WTC11 (cell line): ENCODE data around the gene LIN9. TPM values are rescaled to one million over a fixed set of nuclear protein-coding genes. Genes with fewer than 3 reads are reported as not detected.
A peak's percentile ranks its signal among the peaks of the same experiment; 100 is the strongest.

Experiments
- ATAC-seq: fragments of 200-7000 bp; cut with Tn5 transposase; 2 replicates; pipeline ENCODE4 v1.10.0; 2021; ENCODE audit warnings: mild to moderate bottlenecking, moderate library complexity
- CTCF ChIA-PET: fragments of 300-600 bp; sonication (Branson Sonifier 250); formaldehyde crosslinking; loops from one replicate; lab custom pipeline; 2021; ENCODE audit warnings: antibody characterized with exemption; lab: Charles Lee
- POLR2A ChIA-PET: fragments of 350-600 bp; sonication (Branson Sonifier 250); formaldehyde crosslinking; loops from one replicate; lab custom pipeline; 2021; ENCODE audit warnings: antibody characterized with exemption; lab: Charles Lee
- DNase-seq: peaks from one replicate; pipeline ENCODE4 v3.0.0; 2021; ENCODE audit warnings: low spot score
- H3K27ac Mint-ChIP-seq: 2 replicates; pipeline ENCODE4 v1.8.0; 2021; ENCODE audit warnings: mixed read lengths
- H3K27me3 Mint-ChIP-seq: 2 replicates; pipeline ENCODE4 v1.8.0; 2021; ENCODE audit warnings: low read depth, mild to moderate bottlenecking, moderate library complexity, mixed read lengths
- H3K36me3 Mint-ChIP-seq: 2 replicates; pipeline ENCODE4 v1.8.0; 2021; ENCODE audit warnings: mixed read lengths
- H3K4me1 Mint-ChIP-seq: 2 replicates; pipeline ENCODE4 v1.8.0; 2022; ENCODE audit warnings: mixed read lengths
- H3K4me3 Mint-ChIP-seq: 2 replicates; pipeline ENCODE4 v1.8.0; 2021; ENCODE audit warnings: mild to moderate bottlenecking, moderate library complexity, mixed read lengths
- H3K9me3 Mint-ChIP-seq: 2 replicates; pipeline ENCODE4 v1.8.0; 2021; ENCODE audit warnings: mixed read lengths
- CBFB ChIP-seq: sonication (generic); formaldehyde crosslinking; IDR thresholded peaks from 2 replicates; pipeline ENCODE4 v1.8.1; 2022; ENCODE audit warnings: mild to moderate bottlenecking, low read depth, missing genetic modification reagents
- CREB1 ChIP-seq: sonication (generic); formaldehyde crosslinking; IDR thresholded peaks from 2 replicates; pipeline ENCODE4 v1.8.0; 2023; ENCODE audit warnings: mild to moderate bottlenecking, missing genetic modification reagents
- E2F1 ChIP-seq: sonication (generic); formaldehyde crosslinking; IDR thresholded peaks from 2 replicates; pipeline ENCODE4 v1.8.0; 2022; ENCODE audit warnings: mild to moderate bottlenecking, missing genetic modification reagents
- ESRRA ChIP-seq: sonication (generic); formaldehyde crosslinking; IDR thresholded peaks from 2 replicates; pipeline ENCODE4 v1.8.1; 2022; ENCODE audit warnings: mild to moderate bottlenecking, missing genetic modification reagents, borderline replicate concordance
- ETV6 ChIP-seq: sonication (generic); formaldehyde crosslinking; IDR thresholded peaks from 2 replicates; pipeline ENCODE4 v1.8.1; 2022; ENCODE audit warnings: mild to moderate bottlenecking, missing genetic modification reagents
- FOXP1 ChIP-seq: sonication (generic); formaldehyde crosslinking; IDR thresholded peaks from 2 replicates; pipeline ENCODE4 v1.8.0; 2022; ENCODE audit warnings: missing genetic modification reagents, mild to moderate bottlenecking, moderate library complexity, borderline replicate concordance
- GABPB1 ChIP-seq: sonication (generic); formaldehyde crosslinking; IDR thresholded peaks from 2 replicates; pipeline ENCODE4 v1.8.1; 2023; ENCODE audit warnings: mild to moderate bottlenecking, missing genetic modification reagents
- HMGA2 ChIP-seq: fragments of 250-450 bp; sonication (Bioruptor Pico); IDR thresholded peaks from 2 replicates; pipeline ENCODE4 v1.4.0; 2021; ENCODE audit warnings: mild to moderate bottlenecking, moderate library complexity
- IRF2 ChIP-seq: sonication (generic); formaldehyde crosslinking; IDR thresholded peaks from 2 replicates; pipeline ENCODE4 v1.8.0; 2022; ENCODE audit warnings: low read depth, missing genetic modification reagents, borderline replicate concordance
- KAT7 ChIP-seq: sonication (generic); formaldehyde crosslinking; IDR thresholded peaks from 2 replicates; pipeline ENCODE4 v1.8.1; 2023; ENCODE audit warnings: missing genetic modification reagents, mild to moderate bottlenecking, borderline replicate concordance
- MAX ChIP-seq: sonication (generic); formaldehyde crosslinking; IDR thresholded peaks from 2 replicates; pipeline ENCODE4 v1.8.0; 2022; ENCODE audit warnings: mild to moderate bottlenecking, missing genetic modification reagents
- NFATC4 ChIP-seq: fragments of 250-450 bp; sonication (Bioruptor Pico); IDR thresholded peaks from 2 replicates; pipeline ENCODE4 v1.9.0; 2021; ENCODE audit warnings: mild to moderate bottlenecking
- NFE2L1 ChIP-seq: sonication (generic); formaldehyde crosslinking; IDR thresholded peaks from 2 replicates; pipeline ENCODE4 v1.8.1; 2023; ENCODE audit warnings: missing genetic modification reagents
- NR2C2 ChIP-seq: sonication (generic); formaldehyde crosslinking; IDR thresholded peaks from 2 replicates; pipeline ENCODE4 v1.8.0; 2022; ENCODE audit warnings: mild to moderate bottlenecking, missing genetic modification reagents
- NR3C1 ChIP-seq: sonication (generic); formaldehyde crosslinking; conservative IDR thresholded peaks from 2 replicates; pipeline ENCODE4 v1.8.1; 2023; ENCODE audit warnings: low read depth, mild to moderate bottlenecking, missing genetic modification reagents
- OVOL2 ChIP-seq: fragments of 250-450 bp; sonication (Bioruptor Pico); IDR thresholded peaks from 2 replicates; pipeline ENCODE4 v1.9.0; 2021; ENCODE audit warnings: mild to moderate bottlenecking, borderline replicate concordance
- SP1 ChIP-seq: sonication (generic); formaldehyde crosslinking; conservative IDR thresholded peaks from 2 replicates; pipeline ENCODE4 v1.8.1; 2022; ENCODE audit warnings: missing genetic modification reagents
- TEAD1 ChIP-seq: sonication (generic); formaldehyde crosslinking; IDR thresholded peaks from 2 replicates; pipeline ENCODE4 v1.8.0; 2022; ENCODE audit warnings: mild to moderate bottlenecking, missing genetic modification reagents
- USF1 ChIP-seq: sonication (generic); formaldehyde crosslinking; IDR thresholded peaks from 2 replicates; pipeline ENCODE4 v1.8.0; 2022; ENCODE audit warnings: mild to moderate bottlenecking, missing genetic modification reagents
- ZNF121 ChIP-seq: sonication (generic); formaldehyde crosslinking; IDR thresholded peaks from 2 replicates; pipeline ENCODE4 v1.8.0; 2023; ENCODE audit warnings: missing genetic modification reagents
- ZNF138 ChIP-seq: sonication (generic); formaldehyde crosslinking; conservative IDR thresholded peaks from 2 replicates; pipeline ENCODE4 v1.8.1; 2022; ENCODE audit warnings: mild to moderate bottlenecking, moderate library complexity, missing genetic modification reagents
- total RNA-seq: library from RNA; stranded (reverse); gene quantifications from 3 replicates; pipeline ENCODE4 v1.2.3, GENCODE V29; 2021
- TF ChIP-seq, protein P1 (sequence below): sonication (generic); formaldehyde crosslinking; IDR thresholded peaks from 2 replicates; pipeline ENCODE4 v1.8.0; 2023; ENCODE audit warnings: missing genetic modification reagents
- TF ChIP-seq, protein P2 (sequence below): sonication (generic); formaldehyde crosslinking; IDR thresholded peaks from 2 replicates; pipeline ENCODE4 v1.8.1; 2023; ENCODE audit warnings: mild to moderate bottlenecking, missing genetic modification reagents, moderate library complexity
- TF ChIP-seq, protein P3 (sequence below): fragments of 250-450 bp; sonication (Bioruptor Pico); IDR thresholded peaks from 2 replicates; pipeline ENCODE4 v2.1.2; 2022; ENCODE audit warnings: mild to moderate bottlenecking, moderate library complexity
- TF ChIP-seq, protein P4 (sequence below): sonication (generic); formaldehyde crosslinking; IDR thresholded peaks from 2 replicates; pipeline ENCODE4 v1.8.0; 2022; ENCODE audit warnings: mild to moderate bottlenecking, missing genetic modification reagents

LIN9 gene
- total RNA-seq, 1 experiment from 2014 or later: 15.7 TPM

DNA sequence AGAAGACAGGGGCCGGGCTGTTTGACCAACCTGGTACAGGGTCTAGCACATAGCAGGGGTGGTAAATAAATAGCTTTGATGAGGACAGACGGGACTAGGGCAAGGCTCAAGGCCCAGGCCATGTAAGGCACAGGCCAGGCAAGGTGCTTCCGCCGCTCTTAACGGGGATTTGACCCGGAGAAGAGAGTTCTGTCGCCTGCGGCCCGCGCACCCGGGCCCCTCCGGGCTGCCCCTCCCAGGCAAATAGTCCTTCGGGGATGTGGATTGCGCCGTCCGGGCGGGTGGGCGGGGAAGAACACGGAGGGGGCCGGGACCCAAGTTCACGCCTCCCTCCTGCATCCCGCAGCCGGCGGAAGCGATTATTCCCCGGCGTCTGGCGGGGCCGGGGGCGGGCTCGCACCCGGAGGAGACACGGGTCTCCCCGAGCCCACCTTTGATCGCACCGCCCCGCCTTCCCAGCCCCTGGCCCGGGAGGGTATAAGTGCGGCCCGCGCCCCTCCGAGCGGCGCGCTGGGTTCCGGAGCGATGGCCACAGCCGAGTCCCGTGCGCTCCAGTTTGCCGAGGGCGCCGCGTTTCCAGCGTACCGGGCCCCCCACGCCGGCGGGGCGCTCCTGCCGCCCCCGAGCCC lies 85.7 kb downstream of the LIN9 start, which contains the start of gene MIXL1:
Gene MIXL1, plus strand, starts transcription at position 508 of the 629 bp plus-strand sequence. Its CDS starts 18 bp downstream, at position 526.
- H3K36me3 Mint-ChIP-seq: no peaks in the 10 kb centered on the region
- no peaks in the 10 kb centered on the region for H3K9me3 Mint-ChIP-seq
- CTCF ChIA-PET: interaction anchor here (1.3 to 4.1 kb wide), 5 partner anchors 9 to 182 kb away, joined by 3 to 25 read pairs (median 19); no protein-coding TSS in a partner anchor
- DNase-seq: peak; percentile 69
- H3K4me3 Mint-ChIP-seq: peak within 1 kb of the TSS; percentile 83
- peaks cover 29% of the 10 kb centered on the region for H3K4me1 Mint-ChIP-seq
- ATAC-seq: peak; percentile 57
- POLR2A ChIA-PET: interaction anchor here (1.0 to 1.6 kb wide), 2 partner anchors 110 to 161 kb away, joined by 3 read pairs; partner anchors contain the start of gene H3-3A
- H3K27ac Mint-ChIP-seq: no peak within 1 kb of the TSS
- H3K27me3 Mint-ChIP-seq: peaks cover 22% of the 10 kb centered on the region
- TF ChIP-seq KAT7 (CRISPR knock-in tag): no peak
- no peak for TF ChIP-seq NFE2L1 (CRISPR knock-in tag)
- peak; percentile 36; the same call in 1 of the 2 replicates for TF ChIP-seq GABPB1 (CRISPR knock-in tag)
- peak; percentile 10; the same call in 1 of the 2 replicates for TF ChIP-seq FOXP1 (CRISPR knock-in tag)
- TF ChIP-seq NR3C1 (CRISPR knock-in tag): peak; percentile 76; the same call in 1 of the 2 replicates
- TF ChIP-seq, protein P1, sequence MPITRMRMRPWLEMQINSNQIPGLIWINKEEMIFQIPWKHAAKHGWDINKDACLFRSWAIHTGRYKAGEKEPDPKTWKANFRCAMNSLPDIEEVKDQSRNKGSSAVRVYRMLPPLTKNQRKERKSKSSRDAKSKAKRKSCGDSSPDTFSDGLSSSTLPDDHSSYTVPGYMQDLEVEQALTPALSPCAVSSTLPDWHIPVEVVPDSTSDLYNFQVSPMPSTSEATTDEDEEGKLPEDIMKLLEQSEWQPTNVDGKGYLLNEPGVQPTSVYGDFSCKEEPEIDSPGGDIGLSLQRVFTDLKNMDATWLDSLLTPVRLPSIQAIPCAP: no peak
- TF ChIP-seq, protein P2, sequence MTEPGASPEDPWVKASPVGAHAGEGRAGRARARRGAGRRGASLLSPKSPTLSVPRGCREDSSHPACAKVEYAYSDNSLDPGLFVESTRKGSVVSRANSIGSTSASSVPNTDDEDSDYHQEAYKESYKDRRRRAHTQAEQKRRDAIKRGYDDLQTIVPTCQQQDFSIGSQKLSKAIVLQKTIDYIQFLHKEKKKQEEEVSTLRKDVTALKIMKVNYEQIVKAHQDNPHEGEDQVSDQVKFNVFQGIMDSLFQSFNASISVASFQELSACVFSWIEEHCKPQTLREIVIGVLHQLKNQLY (CRISPR knock-in tag): no peak
- TF ChIP-seq, protein P3, sequence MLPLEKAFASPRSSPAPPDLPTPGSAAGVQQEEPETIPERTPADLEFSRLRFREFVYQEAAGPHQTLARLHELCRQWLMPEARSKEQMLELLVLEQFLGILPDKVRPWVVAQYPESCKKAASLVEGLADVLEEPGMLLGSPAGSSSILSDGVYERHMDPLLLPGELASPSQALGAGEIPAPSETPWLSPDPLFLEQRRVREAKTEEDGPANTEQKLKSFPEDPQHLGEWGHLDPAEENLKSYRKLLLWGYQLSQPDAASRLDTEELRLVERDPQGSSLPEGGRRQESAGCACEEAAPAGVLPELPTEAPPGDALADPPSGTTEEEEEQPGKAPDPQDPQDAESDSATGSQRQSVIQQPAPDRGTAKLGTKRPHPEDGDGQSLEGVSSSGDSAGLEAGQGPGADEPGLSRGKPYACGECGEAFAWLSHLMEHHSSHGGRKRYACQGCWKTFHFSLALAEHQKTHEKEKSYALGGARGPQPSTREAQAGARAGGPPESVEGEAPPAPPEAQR (CRISPR knock-in tag): no peak
- no peak for TF ChIP-seq E2F1
- peak; percentile 22; the same call in 1 of the 2 replicates for TF ChIP-seq SP1 (CRISPR knock-in tag)
- no peak for TF ChIP-seq USF1 (CRISPR knock-in tag)
- TF ChIP-seq, all 79 proteins: peak for 4

DNA sequence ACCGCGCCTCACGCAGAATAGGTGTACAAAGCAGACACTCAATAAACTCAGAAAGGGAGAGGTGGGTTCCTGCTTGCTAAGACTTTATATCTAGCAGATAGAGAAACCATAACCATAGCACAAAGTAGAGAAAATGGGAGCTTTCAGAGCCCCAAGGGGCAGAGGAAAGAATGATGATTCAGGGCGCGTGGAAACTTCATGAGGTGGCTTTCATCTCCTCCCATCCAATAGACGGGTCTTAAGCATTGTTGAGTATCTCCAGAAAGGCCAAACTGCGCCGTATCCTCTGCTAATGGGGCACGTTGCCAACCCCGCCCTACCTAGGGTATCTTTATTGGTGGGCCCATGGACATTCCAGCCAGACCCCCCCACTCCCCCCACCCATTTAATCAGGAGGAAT lies 86.3 kb downstream of the LIN9 start:
- ChIA-PET CTCF (interaction anchor here (2.8 to 4.1 kb wide), 3 partner anchors 22 to 98 kb away, joined by 19 to 25 read pairs (median 22); no protein-coding TSS in a partner anchor), POLR2A (no interaction called here)
- DNase-seq (no peak), ATAC-seq (no peak)
- Mint-ChIP-seq H3K27me3 (peaks cover 22% of the 10 kb centered on the region), H3K4me1 (peaks cover 29% of the 10 kb centered on the region), H3K9me3 (no peaks in the 10 kb centered on the region), H3K36me3 (no peaks in the 10 kb centered on the region), H3K4me3 (peak overlapping the region; percentile 59), H3K27ac (no peak overlapping the region)
- TF ChIP-seq CREB1 (CRISPR knock-in tag) (no peak), ETV6 (CRISPR knock-in tag) (no peak), OVOL2 (CRISPR knock-in tag) (no peak), TEAD1 (CRISPR knock-in tag) (no peak), ZNF138 (CRISPR knock-in tag) (no peak), NR2C2 (CRISPR knock-in tag) (no peak), ZNF121 (CRISPR knock-in tag) (no peak), MAX (CRISPR knock-in tag) (no peak), IRF2 (CRISPR knock-in tag) (no peak), HMGA2 (no peak), ESRRA (CRISPR knock-in tag) (no peak), CBFB (no peak), NFATC4 (no peak)
- TF ChIP-seq, protein P1: no peak
- TF ChIP-seq, protein P2 (CRISPR knock-in tag): no peak
- TF ChIP-seq, protein P4, sequence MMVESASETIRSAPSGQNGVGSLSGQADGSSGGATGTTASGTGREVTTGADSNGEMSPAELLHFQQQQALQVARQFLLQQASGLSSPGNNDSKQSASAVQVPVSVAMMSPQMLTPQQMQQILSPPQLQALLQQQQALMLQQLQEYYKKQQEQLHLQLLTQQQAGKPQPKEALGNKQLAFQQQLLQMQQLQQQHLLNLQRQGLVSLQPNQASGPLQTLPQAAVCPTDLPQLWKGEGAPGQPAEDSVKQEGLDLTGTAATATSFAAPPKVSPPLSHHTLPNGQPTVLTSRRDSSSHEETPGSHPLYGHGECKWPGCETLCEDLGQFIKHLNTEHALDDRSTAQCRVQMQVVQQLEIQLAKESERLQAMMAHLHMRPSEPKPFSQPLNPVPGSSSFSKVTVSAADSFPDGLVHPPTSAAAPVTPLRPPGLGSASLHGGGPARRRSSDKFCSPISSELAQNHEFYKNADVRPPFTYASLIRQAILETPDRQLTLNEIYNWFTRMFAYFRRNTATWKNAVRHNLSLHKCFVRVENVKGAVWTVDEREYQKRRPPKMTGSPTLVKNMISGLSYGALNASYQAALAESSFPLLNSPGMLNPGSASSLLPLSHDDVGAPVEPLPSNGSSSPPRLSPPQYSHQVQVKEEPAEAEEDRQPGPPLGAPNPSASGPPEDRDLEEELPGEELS (CRISPR knock-in tag): no peak
